Neural progenitor cell (in vitro differentiated cells): Measurements from ENCODE around the gene SLC1A4.

Experiments used
- EZH2phosphoT487 ChIP-seq: fragments of 200-600 bp; sonication (generic); IDR thresholded peaks from 2 replicates; pipeline ENCODE4 v1.6.1; 2017; ENCODE audit warnings: antibody characterized with exemption
- TF ChIP-seq, protein P1 (sequence below): fragments of 200-600 bp; sonication (generic); IDR thresholded peaks from 2 replicates; pipeline ENCODE4 v1.5.1; 2017; ENCODE audit warnings: antibody characterized with exemption, mild to moderate bottlenecking

DNA sequence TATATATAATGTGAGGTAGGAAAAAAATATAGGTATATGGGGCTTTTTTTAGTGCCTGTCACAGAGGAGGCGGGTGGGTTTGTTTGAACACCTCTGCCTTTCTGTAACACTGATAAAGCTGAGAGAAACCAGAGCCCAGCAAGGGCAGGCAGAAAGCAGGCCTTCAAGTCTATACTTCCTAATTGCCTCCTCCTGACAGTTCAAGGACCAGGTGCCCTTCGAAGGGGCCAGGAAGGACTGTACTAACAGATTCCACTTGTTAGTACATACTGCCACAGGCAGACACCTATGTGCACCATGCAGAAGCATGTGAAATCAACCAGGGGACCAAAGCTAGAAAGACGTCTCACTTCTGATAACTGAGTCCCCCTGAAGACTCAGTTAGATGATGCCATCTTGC lies 13.8 kb downstream of the SLC1A4 start:
- TF ChIP-seq EZH2phosphoT487: no peak
- TF ChIP-seq, protein P1, sequence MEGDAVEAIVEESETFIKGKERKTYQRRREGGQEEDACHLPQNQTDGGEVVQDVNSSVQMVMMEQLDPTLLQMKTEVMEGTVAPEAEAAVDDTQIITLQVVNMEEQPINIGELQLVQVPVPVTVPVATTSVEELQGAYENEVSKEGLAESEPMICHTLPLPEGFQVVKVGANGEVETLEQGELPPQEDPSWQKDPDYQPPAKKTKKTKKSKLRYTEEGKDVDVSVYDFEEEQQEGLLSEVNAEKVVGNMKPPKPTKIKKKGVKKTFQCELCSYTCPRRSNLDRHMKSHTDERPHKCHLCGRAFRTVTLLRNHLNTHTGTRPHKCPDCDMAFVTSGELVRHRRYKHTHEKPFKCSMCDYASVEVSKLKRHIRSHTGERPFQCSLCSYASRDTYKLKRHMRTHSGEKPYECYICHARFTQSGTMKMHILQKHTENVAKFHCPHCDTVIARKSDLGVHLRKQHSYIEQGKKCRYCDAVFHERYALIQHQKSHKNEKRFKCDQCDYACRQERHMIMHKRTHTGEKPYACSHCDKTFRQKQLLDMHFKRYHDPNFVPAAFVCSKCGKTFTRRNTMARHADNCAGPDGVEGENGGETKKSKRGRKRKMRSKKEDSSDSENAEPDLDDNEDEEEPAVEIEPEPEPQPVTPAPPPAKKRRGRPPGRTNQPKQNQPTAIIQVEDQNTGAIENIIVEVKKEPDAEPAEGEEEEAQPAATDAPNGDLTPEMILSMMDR: no peak
